Caco-2 (cell line): ENCODE results near the gene TEC. TPM values are rescaled to one million over a fixed set of nuclear protein-coding genes. Genes with fewer than 3 reads are reported as not detected.

Experiments used
- BruUV-seq: library from RNA; stranded (reverse); fragments of 400-500 nt; replicated peaks from 2 replicates; lab custom pipeline; 2021; lab: Mats Ljungman, UMichigan
- CTCF ChIA-PET: fragments of 300-600 bp; sonication (Branson Sonifier 250); formaldehyde crosslinking; loops from one replicate; lab custom pipeline; 2022; ENCODE audit warnings: antibody characterized with exemption; lab: Charles Lee
- POLR2A ChIA-PET: fragments of 300-600 bp; sonication (Branson Sonifier 250); formaldehyde crosslinking; loops from one replicate; lab custom pipeline; 2022; ENCODE audit warnings: antibody characterized with exemption; lab: Charles Lee
- DNase-seq, 2 experiments: peaks; one replicate each; pipeline versions ENCODE4 v3.0.0 to v3.0.0-alpha.2; 2020 to 2022
- H3K27me3 ChIP-seq: replicated peaks from 2 replicates; pipeline ENCODE4 v1.6.0; 2011; ENCODE audit warnings: low read length; ENCODE audit not compliant: control insufficient read depth, insufficient read depth
- H3K36me3 ChIP-seq: 2 replicates; pipeline ENCODE4 v1.5.1; 2011; ENCODE audit warnings: low read length; ENCODE audit not compliant: control insufficient read depth, insufficient read depth
- H3K4me1 ChIP-seq: fragments of 250-450 bp; sonication (Bioruptor Pico); 2 replicates; pipeline ENCODE4 v1.5.1; 2020; ENCODE audit warnings: mild to moderate bottlenecking
- H3K4me3 ChIP-seq: 2 replicates; pipeline ENCODE4 v1.5.1; 2011; ENCODE audit warnings: low read depth, mild to moderate bottlenecking, control low read depth, low read length
- H3K9me3 ChIP-seq: fragments of 250-450 bp; sonication (Bioruptor Pico); 2 replicates; pipeline ENCODE4 v1.5.1; 2020; ENCODE audit warnings: mild to moderate bottlenecking, moderate library complexity
- H3K27ac Mint-ChIP-seq: one replicate; pipeline ENCODE4 v1.8.0; 2022; ENCODE audit warnings: mixed read lengths; ENCODE audit not compliant: unreplicated experiment
- H3K27me3 Mint-ChIP-seq: one replicate; pipeline ENCODE4 v1.8.0; 2022; ENCODE audit warnings: mixed read lengths; ENCODE audit not compliant: insufficient read depth, unreplicated experiment
- H3K36me3 Mint-ChIP-seq: one replicate; pipeline ENCODE4 v1.8.0; 2022; ENCODE audit warnings: mild to moderate bottlenecking, mixed read lengths; ENCODE audit not compliant: insufficient read depth, unreplicated experiment
- H3K4me1 Mint-ChIP-seq: one replicate; pipeline ENCODE4 v1.8.0; 2022; ENCODE audit warnings: low read depth, mixed read lengths; ENCODE audit not compliant: unreplicated experiment
- H3K4me3 Mint-ChIP-seq: one replicate; pipeline ENCODE4 v1.8.0; 2022; ENCODE audit warnings: mild to moderate bottlenecking, moderate library complexity, mixed read lengths; ENCODE audit not compliant: unreplicated experiment
- H3K9me3 Mint-ChIP-seq: one replicate; pipeline ENCODE4 v1.8.0; 2022; ENCODE audit warnings: mixed read lengths; ENCODE audit not compliant: unreplicated experiment
- CTCF ChIP-seq, 2 experiments: fragments of 200-600 bp in 1 of 2; IDR thresholded peaks; 1 replicate in 1 of 2; 2 replicates in 1 of 2; pipeline versions ENCODE4 v1.5.1 to v1.8.0; 2011 to 2022; ENCODE audit warnings: antibody characterized with exemption in 1 of 2, control low read depth in 1 of 2, inconsistent platforms in 1 of 2, low read depth in 1 of 2, low read length in 1 of 2, mild to moderate bottlenecking in 1 of 2, moderate library complexity in 1 of 2; ENCODE audit not compliant: insufficient read depth in 1 of 2, severe bottlenecking in 1 of 2, unreplicated experiment in 1 of 2
- intact Hi-C: fragments of 100-400 bp; cut with micrococcal nuclease; formaldehyde crosslinking; loops from one replicate; pipeline ENCODE4 v1.10.0; 2022; ENCODE audit not compliant: unreplicated experiment
- total RNA-seq: library from RNA; stranded (reverse); gene quantifications from 2 replicates; pipeline ENCODE4 v1.2.3, GENCODE V29; 2022

Gene TEC
- total RNA-seq, 1 experiment from 2014 or later: 2.0 TPM

- TF ChIP-seq CTCF (IDR thresholded peaks at IDR 0.05; ENCODE audit: insufficient read depth in 1 of 2, low read depth in 1 of 2, low read length in 1 of 2, severe bottlenecking in 1 of 2, unreplicated experiment in 1 of 2): no peak
- no peaks in the 10 kb centered on the region for H3K9me3 Mint-ChIP-seq
- ChIA-PET POLR2A (interaction anchor here (0.7 kb wide), 1 partner anchor 89 kb away, joined by 3 read pairs; no protein-coding TSS in a partner anchor), CTCF (interaction anchor here (0.7 kb wide), 3 partner anchors 24 to 143 kb away, joined by 3 to 4 read pairs (median 4); no protein-coding TSS in a partner anchor)
- intact Hi-C loops: no loop called here
- no peak overlapping the region for H3K4me3 ChIP-seq
- peaks cover 35% of the 10 kb centered on the region for H3K4me1 Mint-ChIP-seq
- peak in 1 of 2 experiments; percentile 46 for DNase-seq
- peaks cover 8% of the 10 kb centered on the region for H3K36me3 Mint-ChIP-seq
- no peaks in the 10 kb centered on the region for H3K9me3 ChIP-seq
- no peaks in the 10 kb centered on the region for H3K36me3 ChIP-seq
- H3K27ac Mint-ChIP-seq: no peak overlapping the region
- no peaks in the 10 kb centered on the region for H3K27me3 Mint-ChIP-seq
- H3K27me3 ChIP-seq: no peaks in the 10 kb centered on the region
- peaks cover 50% of the 10 kb centered on the region for H3K4me1 ChIP-seq
- H3K4me3 Mint-ChIP-seq: no peak overlapping the region
- BruUV-seq: no TSS peak
These were observed 137.9 kb downstream of the TEC start for GRCh38 chr4:48131736-48132135.

- peaks cover 59% of the 10 kb centered on the region for H3K4me1 ChIP-seq
- Mint-ChIP-seq H3K27me3 (no peaks in the 10 kb centered on the region), H3K9me3 (no peaks in the 10 kb centered on the region), H3K4me1 (peaks cover 35% of the 10 kb centered on the region), H3K36me3 (peaks cover 8% of the 10 kb centered on the region), H3K27ac (no peak overlapping the region), H3K4me3 (no peak overlapping the region)
- H3K9me3 ChIP-seq: no peaks in the 10 kb centered on the region
- DNase-seq: no peak
- no peak overlapping the region for H3K4me3 ChIP-seq
- BruUV-seq: no TSS peak
- POLR2A ChIA-PET: no interaction called here
- H3K27me3 ChIP-seq: no peaks in the 10 kb centered on the region
- CTCF ChIA-PET: no interaction called here
- H3K36me3 ChIP-seq: no peaks in the 10 kb centered on the region
- no peak for TF ChIP-seq CTCF (IDR thresholded peaks at IDR 0.05; ENCODE audit: insufficient read depth in 1 of 2, low read depth in 1 of 2, low read length in 1 of 2, severe bottlenecking in 1 of 2, unreplicated experiment in 1 of 2)
- intact Hi-C loops: no loop called here
These were observed 139.5 kb downstream of the TEC start for GRCh38 chr4:48130100-48130499.

- no peak overlapping the region for H3K4me3 ChIP-seq
- peaks cover 59% of the 10 kb centered on the region for H3K4me1 ChIP-seq
- H3K4me3 Mint-ChIP-seq: no peak overlapping the region
- no peaks in the 10 kb centered on the region for H3K9me3 ChIP-seq
- BruUV-seq: no TSS peak
- peaks cover 35% of the 10 kb centered on the region for H3K4me1 Mint-ChIP-seq
- H3K9me3 Mint-ChIP-seq: no peaks in the 10 kb centered on the region
- peaks cover 8% of the 10 kb centered on the region for H3K36me3 Mint-ChIP-seq
- TF ChIP-seq CTCF (IDR thresholded peaks at IDR 0.05; ENCODE audit: insufficient read depth in 1 of 2, low read depth in 1 of 2, low read length in 1 of 2, severe bottlenecking in 1 of 2, unreplicated experiment in 1 of 2): no peak
- DNase-seq: no peak
- H3K27me3 ChIP-seq: no peaks in the 10 kb centered on the region
- no peaks in the 10 kb centered on the region for H3K36me3 ChIP-seq
- H3K27ac Mint-ChIP-seq: peak overlapping the region; percentile 73
- ChIA-PET CTCF (interaction anchor here (0.5 to 0.6 kb wide), 2 partner anchors 17 to 776 kb away, joined by 3 read pairs; no protein-coding TSS in a partner anchor), POLR2A (no interaction called here)
- no peaks in the 10 kb centered on the region for H3K27me3 Mint-ChIP-seq
- intact Hi-C loops: loop anchor here (5.0 kb wide), 2 partner anchors 57 to 138 kb away; partner anchors contain the start of gene TEC
These were observed 140.2 kb downstream of the TEC start for GRCh38 chr4:48129307-48130014.
